Measurements from ENCODE around the gene OGG1.

The OGG1 gene

DNA sequence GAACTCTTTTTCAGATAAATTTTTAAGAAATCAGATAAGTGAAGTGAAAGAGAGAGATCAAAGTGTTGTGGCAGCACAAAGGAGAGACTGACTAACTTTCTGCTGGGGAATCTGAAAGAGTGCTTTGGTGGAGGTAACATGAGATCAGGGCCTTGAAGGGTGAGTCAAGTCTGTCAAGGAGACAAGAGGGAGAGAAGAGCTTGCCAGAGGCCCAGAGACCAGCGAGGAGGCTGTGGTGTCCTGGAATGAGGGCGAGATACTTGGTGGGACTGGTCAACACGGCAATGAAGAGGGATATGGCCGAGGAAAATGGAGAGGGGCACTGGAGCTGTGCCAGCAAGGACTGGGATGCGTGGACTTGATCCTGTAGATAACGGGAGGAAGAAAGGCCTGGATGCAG is 38.0 kb downstream of the OGG1 start:
- no peak for DNase-seq

DNA sequence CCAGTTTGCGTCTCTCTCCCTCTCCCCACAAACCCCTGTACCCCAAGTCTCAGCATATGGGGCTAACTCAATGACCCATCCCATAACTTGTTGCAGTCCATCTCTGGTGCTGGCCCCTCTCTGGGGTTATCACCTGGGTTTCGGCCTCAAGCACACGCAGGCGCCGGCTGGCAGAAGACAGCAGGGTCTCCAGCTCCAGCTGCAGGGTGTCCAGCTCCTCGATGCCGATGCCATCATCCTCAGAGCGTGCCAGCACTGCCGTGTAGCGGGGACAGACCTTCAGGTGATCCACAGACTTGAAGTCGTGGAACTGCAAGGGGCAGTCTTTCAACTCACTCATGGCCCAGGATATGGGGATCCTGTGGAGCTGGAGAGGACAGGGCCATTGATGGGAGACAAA is 41.4 kb downstream of the OGG1 start:
- DNase-seq = no peak

DNA sequence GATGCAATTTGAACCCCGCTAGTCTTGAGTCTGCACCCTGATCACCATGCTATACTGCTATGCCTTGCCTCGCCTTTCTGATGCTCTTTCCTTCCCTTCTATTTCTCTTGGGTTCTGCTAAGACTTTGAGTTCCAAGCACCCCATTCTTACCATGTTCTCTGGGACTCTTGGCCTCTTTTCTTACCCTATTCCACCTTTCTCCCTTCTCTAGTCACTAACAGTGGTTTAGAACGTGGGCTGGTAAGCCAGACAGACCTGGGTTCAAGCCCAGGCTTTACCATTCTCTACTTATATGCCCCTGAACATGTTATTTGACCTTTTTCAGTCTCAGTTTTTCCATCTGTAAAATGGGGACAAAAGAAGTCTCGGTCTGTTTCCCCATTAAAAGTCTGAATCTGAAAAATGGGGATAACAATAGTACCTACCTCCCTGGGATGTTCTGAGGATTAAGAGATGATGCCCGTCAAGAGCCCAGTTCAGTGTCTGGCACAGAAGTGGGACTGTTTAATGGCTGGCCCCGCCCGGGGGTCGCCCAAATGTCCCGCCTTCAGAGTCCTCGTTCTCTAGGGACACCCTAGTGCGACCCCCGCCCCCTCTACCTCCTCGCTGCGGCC is 42.1 kb downstream of the OGG1 start:
- no peak for DNase-seq

GRCh38 chr3:9792405-9793160 is 42.8 kb downstream of the OGG1 start, which contains the start of the genes ARPC4 and TADA3:
TSS of gene ARPC4 (plus strand) at chr3:9793082. CDS start at chr3:9793122, 40 bp downstream.
TSS of gene TADA3 (minus strand) at chr3:9792473. CDS start at chr3:9791466, 1,007 bp downstream.
- peak; percentile 80 to 90 for DNase-seq

GRCh38 chr3:9793161-9793781 is 43.5 kb downstream of the OGG1 start:
- DNase-seq = no peak

GRCh38 chr3:9794400-9794799 is 44.6 kb downstream of the OGG1 start:
- DNase-seq = no peak

DNA sequence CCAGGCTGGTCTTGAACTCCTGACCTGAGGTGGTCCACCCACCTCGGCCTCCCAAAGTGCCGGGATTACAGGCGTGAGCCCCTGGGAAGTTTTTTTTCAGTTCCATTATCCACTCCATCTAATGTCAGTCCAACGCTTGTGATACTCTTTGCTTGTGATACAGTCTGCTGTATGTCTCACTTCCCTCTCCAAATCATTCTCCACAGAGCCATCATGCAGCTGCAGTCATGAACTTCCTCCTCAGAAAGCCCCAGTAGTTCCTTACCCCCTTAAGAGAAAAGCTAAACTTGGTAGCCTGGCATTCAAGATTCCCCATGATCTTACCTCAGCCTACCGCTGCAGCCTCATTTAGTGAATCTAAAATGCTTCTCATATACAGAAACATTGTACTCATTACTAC is 45.5 kb downstream of the OGG1 start:
- DNase-seq = no peak

DNA sequence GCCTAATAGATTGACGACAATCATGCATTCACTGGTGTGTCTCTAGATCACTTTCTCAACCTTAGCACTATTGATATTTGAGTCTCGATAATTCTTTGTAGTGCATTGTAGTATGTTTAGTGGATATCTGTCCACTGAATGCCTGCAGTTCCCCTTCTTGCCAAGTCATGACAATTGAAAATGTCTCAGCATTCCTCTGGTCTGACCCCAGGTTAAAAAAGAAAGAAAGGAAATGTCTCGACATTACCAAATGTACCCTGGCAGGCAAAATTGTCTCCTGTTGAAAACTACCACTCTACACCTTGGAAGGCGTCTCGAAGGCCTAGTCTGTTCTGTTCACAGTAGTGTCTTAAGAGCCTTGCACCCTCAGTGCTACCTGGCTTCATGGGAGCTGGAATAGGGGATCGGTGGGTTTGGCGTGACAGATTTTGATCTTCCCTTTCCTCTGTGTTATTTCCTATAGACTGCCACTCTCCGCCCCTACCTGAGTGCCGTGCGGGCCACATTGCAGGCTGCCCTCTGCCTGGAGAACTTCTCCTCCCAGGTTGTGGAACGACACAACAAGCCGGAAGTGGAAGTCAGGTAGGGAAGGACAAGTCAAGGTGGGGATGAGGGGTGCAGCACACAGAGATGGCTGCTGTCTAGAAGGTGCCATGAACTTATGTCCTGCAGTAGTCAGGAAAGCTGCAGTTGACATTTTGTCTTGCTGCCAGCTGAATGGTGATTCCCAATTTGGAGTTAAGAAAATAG is 47.6 kb downstream of the OGG1 start:
- DNase-seq = no peak

GRCh38 chr3:9800529-9800928 is 50.8 kb downstream of the OGG1 start:
- DNase-seq = no peak

GRCh38 chr3:9803494-9803893 is 53.7 kb downstream of the OGG1 start:
- no peak for DNase-seq

- no peak for DNase-seq
These were observed 55.2 kb downstream of the OGG1 start for GRCh38 chr3:9804996-9805395.

DNA sequence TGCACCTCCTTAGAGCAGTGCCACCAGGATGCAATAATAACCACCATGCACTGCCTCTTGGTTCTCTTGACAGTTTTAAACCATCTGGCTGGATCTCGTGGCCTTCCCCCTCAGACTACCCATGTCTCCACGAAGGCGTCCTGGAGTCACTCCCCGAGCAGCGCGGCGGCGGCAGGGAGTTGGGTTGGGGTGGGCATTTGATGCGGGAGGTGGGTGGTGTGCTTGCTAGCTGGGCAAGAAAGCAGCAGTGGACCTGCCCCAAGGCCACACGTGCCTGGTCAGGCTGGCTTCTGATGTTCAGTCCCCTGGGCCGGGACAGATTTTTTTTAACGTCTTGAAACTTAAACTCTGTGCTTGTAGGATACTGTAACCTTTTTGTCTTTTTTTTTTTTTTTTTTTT is 56.4 kb downstream of the OGG1 start:
- no peak for DNase-seq

Measured in NCI-H2081 (cell line).